Cerebellar nuclear complex (tissue), 1 donor: ENCODE data around the gene SFT2D2.

ENCODE experiments used
- DNase-seq, 2 experiments: peaks; one replicate each; lab custom pipeline; 2025; lab: John Stamatoyannopoulos, UW

Gene SFT2D2

GRCh38 chr1:168265596-168265995 is 39.8 kb downstream of the SFT2D2 start:
- no peak for DNase-seq

GRCh38 chr1:168266644-168267186 is 40.9 kb downstream of the SFT2D2 start:
- DNase-seq: no peak

- DNase-seq: no peak
Observed at GRCh38 chr1:168271636-168272035, 45.8 kb downstream of the SFT2D2 start.

GRCh38 chr1:168273575-168273974 is 47.8 kb downstream of the SFT2D2 start:
- no peak for DNase-seq

GRCh38 chr1:168279253-168279652 is 53.4 kb downstream of the SFT2D2 start:
- DNase-seq: no peak

- DNase-seq: no peak
Observed at GRCh38 chr1:168280296-168280927, 54.6 kb downstream of the SFT2D2 start, which contains the start of gene TBX19. Gene TBX19 (plus strand): TSS chr1:168280877. CDS start chr1:168281091, 214 bp downstream.

- no peak for DNase-seq
Observed at GRCh38 chr1:168281603-168282325, 56.0 kb downstream of the SFT2D2 start.

- DNase-seq: no peak
Observed at GRCh38 chr1:168285521-168285790, 59.7 kb downstream of the SFT2D2 start.

GRCh38 chr1:168285971-168286927 is 60.4 kb downstream of the SFT2D2 start:
- DNase-seq: no peak

- no peak for DNase-seq
Observed at GRCh38 chr1:168287237-168287664, 61.4 kb downstream of the SFT2D2 start.

- DNase-seq: no peak
Observed at GRCh38 chr1:168288311-168289052, 62.7 kb downstream of the SFT2D2 start.

GRCh38 chr1:168291222-168291837 is 65.5 kb downstream of the SFT2D2 start:
- DNase-seq: no peak

- DNase-seq: no peak
Observed at GRCh38 chr1:168293356-168293755, 67.6 kb downstream of the SFT2D2 start.

- no peak for DNase-seq
Observed at GRCh38 chr1:168295411-168296114, 69.8 kb downstream of the SFT2D2 start.

- DNase-seq: no peak
Observed at GRCh38 chr1:168297019-168297730, 71.4 kb downstream of the SFT2D2 start.

- DNase-seq: no peak
Observed at GRCh38 chr1:168298446-168298845, 72.6 kb downstream of the SFT2D2 start.

GRCh38 chr1:168300626-168301025 is 74.8 kb downstream of the SFT2D2 start:
- DNase-seq: no peak

- no peak for DNase-seq
Observed at GRCh38 chr1:168301664-168302320, 76.0 kb downstream of the SFT2D2 start.
